ENCODE measurements around the gene FIBCD1. TPM values are rescaled to one million over a fixed set of nuclear protein-coding genes. Genes with fewer than 3 reads are reported as not detected.
A peak's percentile ranks its signal among the peaks of the same experiment; 100 is the strongest.

FIBCD1 gene
- total and polyA plus RNA-seq, 9 of the 15 experiments (the other 6 are each of a cell fraction or from before 2014, with no cell fraction given), result 0.53 to 1.2 (median 0.95) TPM; not detected in 4

GRCh38 chr9:130869250-130869649, 69.8 kb downstream of the FIBCD1 start:
- ATAC-seq (peak; percentile 2; the same call in 2 of the 3 replicates), FAIRE-seq (no peak), DNase-seq (ENCODE audit: extremely low read depth in 1 of 4, low spot score in 3 of 4) (peak in 3 of 4 experiments; percentile 63 to 75 (median 65))
- 77% methylated on average over 8 of the region's 8 CpGs for WGBS (ENCODE audit: insufficient coverage, low coverage, missing lambda C conversion rate)
- H3K27ac ChIP-seq (ENCODE audit: extremely low read depth, low read depth, low read length), result no peak overlapping the region
- no peak for TF ChIP-seq PRPF4 (IDR thresholded peaks at IDR 0.05; ENCODE audit: insufficient read depth, low read depth, low read length, poor library complexity, severe bottlenecking)
- TF ChIP-seq KLF1 (tag; IDR thresholded peaks at IDR 0.05), result no peak
- TF ChIP-seq ZBTB5 (IDR thresholded peaks at IDR 0.05), result no peak
- no peak for TF ChIP-seq SRF (CRISPR knock-in tag; IDR thresholded peaks at IDR 0.05)
- no peak for TF ChIP-seq MTA2 (IDR thresholded peaks at IDR 0.05; ENCODE audit: low read depth)
- no peak for TF ChIP-seq ELF2 (CRISPR knock-in tag; IDR thresholded peaks at IDR 0.05)
- peaks cover 50% of the 10 kb centered on the region for H3K36me3 ChIP-seq (ENCODE audit: control insufficient read depth, insufficient read depth, low read length)
- in situ Hi-C loops (cut with MboI) (loop anchor here (10.0 kb wide), 1 partner anchor 414 kb away; no protein-coding TSS in a partner anchor), intact Hi-C loops (cut with micrococcal nuclease) (no loop called here)
- ChIA-PET POLR2A (interaction anchor here (0.6 to 15.4 kb wide), 30 partner anchors 10 to 177 kb away, joined by 3 to 220 read pairs (median 5); no protein-coding TSS in a partner anchor), CTCF (ENCODE audit: low intra/inter-chr PET ratio) (interaction anchor here (1.2 to 13.1 kb wide), 5 partner anchors 71 to 178 kb away, joined by 3 to 201 read pairs (median 34); partner anchors contain the start of gene FIBCD1)
- H2AFZ ChIP-seq (ENCODE audit: low read depth, low read length), result no peak overlapping the region
- H3K27me3 ChIP-seq (ENCODE audit: control insufficient read depth in 2 of 2, insufficient read depth in 2 of 2, low read length in 2 of 2), result no peaks in the 10 kb centered on the region
- H3K9me1 ChIP-seq (ENCODE audit: control insufficient read depth, insufficient read depth, low read length), result peaks cover 3% of the 10 kb centered on the region
- H3K9ac ChIP-seq (ENCODE audit: insufficient read depth in 1 of 2, low read depth in 2 of 2, low read length in 2 of 2), result 0 out of 4 replicates have a peak overlapping the region, but pooled peaks of 1 of the 2 experiments have one; percentile 1
- H3K4me2 ChIP-seq (ENCODE audit: insufficient read depth, low read length), result no peak overlapping the region
- no peaks in the 10 kb centered on the region for H3K9me3 ChIP-seq (replicated peaks; ENCODE audit: control insufficient read depth, insufficient read depth, low read depth, low read length)
- H3K4me1 ChIP-seq (replicated peaks in 1 of 2; ENCODE audit: control insufficient read depth in 2 of 2, insufficient read depth in 2 of 2, low read length in 2 of 2), result no peaks in the 10 kb centered on the region; a peak in 1 of 5 replicates
- no TSS peak for BruUV-seq (replicated peaks)
- H4K20me1 ChIP-seq (replicated peaks; ENCODE audit: control insufficient read depth, insufficient read depth, low read length), result peaks cover 50% of the 10 kb centered on the region
- H3K4me3 ChIP-seq, result no peak overlapping the region
- no peaks in the 10 kb centered on the region for H3K79me2 ChIP-seq (ENCODE audit: control insufficient read depth, insufficient read depth, low read length)

Data from K562 (cell line).